Epithelial cell of prostate (primary cell): ENCODE data around the gene SEC23B.
"Not testable (repeated sequence)": the region's sequence is repeated elsewhere in the genome, so short reads cannot be mapped to it uniquely, and the experiment has no call there.

Source experiments
- DNase-seq: peaks from one replicate; pipeline ENCODE4 v3.0.0-alpha.2; 2011; ENCODE audit warnings: low read depth, low spot score
- H3K27ac ChIP-seq: fragments of 450-650 bp; 2 replicates; pipeline ENCODE4 v1.5.1; 2017; ENCODE audit warnings: mild to moderate bottlenecking

Gene SEC23B

GRCh38 chr20:18507218-18508191 is at the start of gene SEC23B:
Gene SEC23B (plus strand): TSS chr20:18507940. CDS start chr20:18510836, 2,896 bp downstream.
- H3K27ac ChIP-seq = peak within 1 kb of the TSS; percentile 96
- DNase-seq = peak; percentile 95

GRCh38 chr20:18465536-18466200 is 42.1 kb upstream of the SEC23B start:
- DNase-seq = no peak
- H3K27ac ChIP-seq = no peak overlapping the region

GRCh38 chr20:18466574-18466893 is 41.2 kb upstream of the SEC23B start:
- no peak for DNase-seq
- H3K27ac ChIP-seq = peak overlapping the region; percentile 83

- H3K27ac ChIP-seq = peak within 1 kb of the TSS; percentile 83
- peak; percentile 81 for DNase-seq
These were observed 40.6 kb upstream of the SEC23B start, which contains the start of the genes DZANK1 and POLR3F for GRCh38 chr20:18466894-18467730. Gene DZANK1 (minus strand): TSS chr20:18467030. CDS start chr20:18465358, 1,672 bp downstream. Gene POLR3F (plus strand): TSS chr20:18467390. CDS start chr20:18467507, 117 bp downstream.

- no peak overlapping the region for H3K27ac ChIP-seq
- DNase-seq = no peak
These were observed 30.5 kb upstream of the SEC23B start for GRCh38 chr20:18477218-18477617.

- H3K27ac ChIP-seq = no peak overlapping the region
- DNase-seq = no peak
These were observed 29.9 kb upstream of the SEC23B start for GRCh38 chr20:18477821-18478220.

- no peak overlapping the region for H3K27ac ChIP-seq
- no peak for DNase-seq
These were observed 26.1 kb upstream of the SEC23B start for GRCh38 chr20:18481596-18481995.

GRCh38 chr20:18488301-18488700 is 19.4 kb upstream of the SEC23B start:
- DNase-seq = no peak
- H3K27ac ChIP-seq = no peak overlapping the region

GRCh38 chr20:18496042-18496441 is 11.7 kb upstream of the SEC23B start:
- no peak overlapping the region for H3K27ac ChIP-seq

GRCh38 chr20:18496740-18497592 is 10.8 kb upstream of the SEC23B start, which contains the start of gene RBBP9:
Gene RBBP9 (minus strand): TSS chr20:18497225. CDS start chr20:18497167, 58 bp downstream.
- DNase-seq = no peak
- H3K27ac ChIP-seq = no peak within 1 kb of the TSS

More at GRCh38 chr20:18496042-18496441, 11.7 kb upstream of the SEC23B start:
- DNase-seq = no peak

GRCh38 chr20:18497603-18498002 is 10.1 kb upstream of the SEC23B start:
- H3K27ac ChIP-seq = no peak overlapping the region

GRCh38 chr20:18501672-18502071 is 6.1 kb upstream of the SEC23B start:
- not testable (repeated sequence) for H3K27ac ChIP-seq, DNase-seq

More at GRCh38 chr20:18497603-18498002, 10.1 kb upstream of the SEC23B start:
- no peak for DNase-seq

- no peak for DNase-seq
- no peak overlapping the region for H3K27ac ChIP-seq
These were observed 3.2 kb upstream of the SEC23B start for GRCh38 chr20:18504479-18505060.

GRCh38 chr20:18506744-18507143 is 996 bp upstream of the SEC23B start:
- no peak for DNase-seq
- H3K27ac ChIP-seq = peak overlapping the region; percentile 96

GRCh38 chr20:18511571-18511970 is 3.8 kb downstream of the SEC23B start:
- DNase-seq = no peak
- no peak overlapping the region for H3K27ac ChIP-seq

GRCh38 chr20:18513208-18513607 is 5.5 kb downstream of the SEC23B start:
- DNase-seq = no peak
- no peak overlapping the region for H3K27ac ChIP-seq

- H3K27ac ChIP-seq = no peak overlapping the region
- DNase-seq = no peak
These were observed 6.4 kb downstream of the SEC23B start for GRCh38 chr20:18514127-18514526.

GRCh38 chr20:18515973-18516372 is 8.2 kb downstream of the SEC23B start:
- DNase-seq = no peak
- H3K27ac ChIP-seq = no peak overlapping the region

GRCh38 chr20:18522066-18522465 is 14.3 kb downstream of the SEC23B start:
- not testable (repeated sequence) for H3K27ac ChIP-seq, DNase-seq
